Heart left ventricle (tissue), 16 donors: ENCODE measurements around the gene PRM2. TPM values are rescaled to one million over a fixed set of nuclear protein-coding genes. Genes with fewer than 3 reads are reported as not detected.

Experiments
- ATAC-seq, 4 donors: fragments of 200-7000 bp; cut with Tn5 transposase; one replicate each; pipeline ENCODE4 v1.9.1; 2020 to 2022; ENCODE audit warnings: moderate library complexity in 4 of 4, mild to moderate bottlenecking in 3 of 4, moderate number of reproducible peaks in 1 of 4
- DNase-seq, 5 donors: peaks; one replicate each; pipeline ENCODE4 v3.0.0-alpha.2; 2020
- H3K27ac ChIP-seq, 12 donors: fragments of 200-600 bp; sonication (generic) in 4 of 12; one replicate each; pipeline versions ENCODE4 v1.5.0 to v1.8.0; 2016 to 2022; ENCODE audit warnings: mild to moderate bottlenecking in 2 of 12
- H3K27me3 ChIP-seq, 9 donors: fragments of 200-600 bp; sonication (generic) in 2 of 9; one replicate each; pipeline versions ENCODE4 v1.5.1 to v1.8.0; 2016 to 2022; ENCODE audit warnings: mild to moderate bottlenecking in 3 of 9
- H3K36me3 ChIP-seq, 9 donors: fragments of 200-600 bp; sonication (generic) in 2 of 9; one replicate each; pipeline versions ENCODE4 v1.5.0 to v1.8.0; 2018 to 2022; ENCODE audit warnings: mild to moderate bottlenecking in 2 of 9
- H3K4me1 ChIP-seq, 12 donors: fragments of 200-600 bp; sonication (generic) in 4 of 12; one replicate each; pipeline versions ENCODE4 v1.5.0 to v1.8.0; 2016 to 2022; ENCODE audit warnings: mild to moderate bottlenecking in 3 of 12
- H3K4me3 ChIP-seq, 12 donors: fragments of 200-600 bp; sonication (generic) in 4 of 12; one replicate each; pipeline versions ENCODE4 v1.5.0 to v1.8.0; 2017 to 2022; ENCODE audit warnings: mild to moderate bottlenecking in 9 of 12, moderate library complexity in 4 of 12
- H3K9me3 ChIP-seq, 12 donors: fragments of 200-600 bp; sonication (generic) in 4 of 12; one replicate each; pipeline versions ENCODE4 v1.5.0 to v1.8.0; 2016 to 2022; ENCODE audit warnings: mild to moderate bottlenecking in 1 of 12
- POLR2A ChIP-seq, 2 donors: fragments of 450-650 bp; IDR thresholded peaks; one replicate each; pipeline ENCODE4 v1.6.1; 2017; ENCODE audit warnings: antibody characterized with exemption in 2 of 2, mild to moderate bottlenecking in 2 of 2, moderate library complexity in 2 of 2
- WGBS, 4 donors: extraction: QIAGEN DNeasy Blood & Tissue Kit in 2 of 4; methylation state at CpG; one replicate each; pipeline versions ENCODE4 v1.1.5 to v1.1.7; 2013 to 2018; 5-methylcytosine and 5-hydroxymethylcytosine counted together
- intact Hi-C, 10 donors: fragments of 100-400 bp; cut with DNase I; formaldehyde crosslinking; loops; one replicate each; pipeline versions ENCODE4 v1.11.1 to v1.14.2; 2022
- polyA plus RNA-seq, 2 donors: library from polyadenylated mRNA; stranded (reverse); fragments of 200-250 nt; gene quantifications; one replicate each; pipeline ENCODE4 v1.2.3, GENCODE V29; 2013
- total RNA-seq, 9 donors: library from RNA; depleted of rRNA in 2 of 9; stranded (reverse); fragments of >200 nt in 2 of 9; fragmentation: NEBNext Ultra II Directional in 3 of 9; extraction: Animal tissue kit (Norgen Biotek cat#: 25700) in 3 of 9; gene quantifications; one replicate each; pipeline versions ENCODE4 v1.1.0 to v1.2.4, GENCODE V29; 2016 to 2023
- TF ChIP-seq, protein P1 (sequence below), 12 donors: fragments of 200-600 bp; sonication (generic) in 4 of 12; IDR thresholded peaks; one replicate each; pipeline versions ENCODE4 v1.5.0 to v1.8.0; 2018 to 2022; ENCODE audit warnings: antibody characterized with exemption in 12 of 12, mild to moderate bottlenecking in 5 of 12
- donor health status: ischemic (EF 13 %, LVEDD 7.1; RV severe dilation, severe dysfunction).
- donor health status: healthy with polysubstance abuse.
- donor health status: DM: no; HTN: yes; CAD: no.
- donor health status: DM: no; HTN: no; CAD: no.
- donor health status: ischemic (EF 25% LVEDD 6.9; RV normal size, moderate dysfunction).
- donor health status: ischemic (EF 25% LVEDD 5.7; RV mildly dilated, moderate dysfunction).
- donor health status: healthy.
- donor health status: DM: yes; HTN: yes; CAD: no.
- donor health status: ischemic (EF 35%, LVEDD 5.7; RV mildly dilated, moderate dysfunction).
- donor health status: nonischemic (EF 11% LVEDD 7.7; RV severe dilation, severe dysfunction).
- donor health status: DM: yes; HTN: yes; CAD: no.
- donor health status: PGD.
- donor health status: ischemic (EF 29% LVEDD 5.4; RV normal size, mild dysfunction).
- donor health status: nonischemic (EF 23%, LVEDD 6.1; RV moderate dilation, normal function).

Gene PRM2
- total and polyA plus RNA-seq, 11 donors: not detected

DNA sequence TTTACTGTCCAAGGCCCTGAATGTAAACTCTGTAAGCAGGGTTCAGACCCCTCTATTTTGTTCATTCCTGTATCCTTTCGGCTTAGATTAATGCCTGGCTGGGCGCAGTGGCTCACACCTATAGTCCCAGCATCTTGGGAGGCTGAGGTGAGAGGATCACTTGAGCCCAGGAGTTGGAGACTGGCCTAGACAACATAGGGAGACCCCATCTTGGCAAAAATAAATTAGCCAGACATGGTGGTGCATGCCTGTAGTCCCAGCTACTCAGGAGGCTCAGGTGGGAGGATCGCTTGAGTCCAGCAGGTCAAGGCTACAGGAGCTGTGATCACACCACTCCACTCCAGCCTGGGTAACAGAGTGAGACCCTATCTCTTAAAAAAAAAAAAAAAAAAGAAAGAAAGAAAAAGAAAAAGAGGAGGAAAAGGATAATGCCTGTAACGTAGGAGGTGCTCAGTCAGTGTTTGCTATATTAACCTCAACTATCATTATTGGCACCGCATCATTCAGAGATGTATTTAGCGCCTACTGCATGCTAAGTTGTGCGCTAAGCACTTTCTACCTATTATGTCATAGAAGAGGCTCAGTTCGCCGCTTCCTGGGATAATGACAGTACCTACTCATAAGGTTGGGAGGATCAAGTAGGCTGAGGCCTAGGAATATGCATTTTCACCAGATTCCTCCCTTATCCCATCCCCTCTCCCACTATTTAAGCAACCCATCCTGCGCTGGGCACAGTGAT is 25.3 kb downstream of the PRM2 start:
- ATAC-seq (no peak), DNase-seq (no peak)
- Histone ChIP-seq H3K27ac (peak overlapping the region in 1 of 12 donors; percentile 42), H3K9me3 (no peaks in the 10 kb centered on the region), H3K4me1 (peaks cover 0 to 36% (median 15%) of the 10 kb centered on the region in 12 donors), H3K4me3 (no peak overlapping the region), H3K36me3 (peaks cover 0 to 27% (median 0%) of the 10 kb centered on the region in 9 donors), H3K27me3 (no peaks in the 10 kb centered on the region)
- intact Hi-C loops: loop anchor here in 6 of 10 donors (5.0 to 10.0 kb wide), 7 partner anchors 86 to 506 kb away; partner anchors contain the start of gene NUBP1 (in 1 of the 6)
- 95 to 98% (median 96%) methylated on average over 10 of the region's 10 CpGs for WGBS, 4 donors
- TF ChIP-seq POLR2A (IDR thresholded peaks at IDR 0.05): no peak
- TF ChIP-seq, protein P1, sequence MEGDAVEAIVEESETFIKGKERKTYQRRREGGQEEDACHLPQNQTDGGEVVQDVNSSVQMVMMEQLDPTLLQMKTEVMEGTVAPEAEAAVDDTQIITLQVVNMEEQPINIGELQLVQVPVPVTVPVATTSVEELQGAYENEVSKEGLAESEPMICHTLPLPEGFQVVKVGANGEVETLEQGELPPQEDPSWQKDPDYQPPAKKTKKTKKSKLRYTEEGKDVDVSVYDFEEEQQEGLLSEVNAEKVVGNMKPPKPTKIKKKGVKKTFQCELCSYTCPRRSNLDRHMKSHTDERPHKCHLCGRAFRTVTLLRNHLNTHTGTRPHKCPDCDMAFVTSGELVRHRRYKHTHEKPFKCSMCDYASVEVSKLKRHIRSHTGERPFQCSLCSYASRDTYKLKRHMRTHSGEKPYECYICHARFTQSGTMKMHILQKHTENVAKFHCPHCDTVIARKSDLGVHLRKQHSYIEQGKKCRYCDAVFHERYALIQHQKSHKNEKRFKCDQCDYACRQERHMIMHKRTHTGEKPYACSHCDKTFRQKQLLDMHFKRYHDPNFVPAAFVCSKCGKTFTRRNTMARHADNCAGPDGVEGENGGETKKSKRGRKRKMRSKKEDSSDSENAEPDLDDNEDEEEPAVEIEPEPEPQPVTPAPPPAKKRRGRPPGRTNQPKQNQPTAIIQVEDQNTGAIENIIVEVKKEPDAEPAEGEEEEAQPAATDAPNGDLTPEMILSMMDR (IDR thresholded peaks at IDR 0.05): no peak

DNA sequence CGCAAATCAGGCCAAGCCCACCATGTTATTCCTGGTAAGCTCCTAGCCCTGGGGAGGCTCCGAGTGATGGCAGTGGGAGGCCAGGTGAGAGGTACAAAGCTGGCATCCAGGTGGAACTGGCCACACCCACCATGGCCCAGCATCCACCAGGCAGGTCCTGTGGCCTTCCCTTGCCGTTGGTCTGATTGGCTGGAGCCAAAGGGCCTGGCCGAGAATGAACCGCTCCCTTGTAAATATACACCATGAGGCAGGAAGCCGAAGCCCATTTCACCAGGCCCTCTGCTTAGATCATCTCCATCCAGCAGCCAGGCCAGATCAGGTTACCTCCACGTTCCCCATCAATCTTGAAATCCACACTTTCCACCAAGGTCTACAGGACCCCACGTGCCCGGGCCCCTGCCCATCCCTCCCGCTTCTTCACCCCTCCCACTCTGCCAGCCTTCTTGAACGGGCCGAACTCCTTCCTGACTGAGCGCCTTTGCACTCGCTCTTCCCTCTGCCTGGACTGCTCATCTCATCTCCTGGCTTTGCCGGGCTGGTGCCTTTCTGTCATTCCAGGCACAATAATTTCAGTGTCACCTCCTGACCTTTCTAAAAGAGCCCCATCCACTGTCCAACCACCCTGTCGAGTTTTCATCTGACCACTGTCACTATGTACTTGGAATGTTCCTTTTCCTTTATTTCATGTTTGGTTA is 26.0 kb downstream of the PRM2 start:
- Histone ChIP-seq H3K27ac (no peak overlapping the region), H3K4me3 (no peak overlapping the region), H3K9me3 (no peaks in the 10 kb centered on the region), H3K27me3 (no peaks in the 10 kb centered on the region), H3K4me1 (peaks cover 0 to 38% (median 10%) of the 10 kb centered on the region in 12 donors), H3K36me3 (peaks cover 0 to 27% (median 0%) of the 10 kb centered on the region in 9 donors)
- intact Hi-C loops: loop anchor here in 6 of 10 donors (5.0 to 10.0 kb wide), 7 partner anchors 85 to 505 kb away; partner anchors contain the start of gene NUBP1 (in 1 of the 6)
- WGBS, 4 donors: 77 to 84% (median 80%) methylated on average over 13 to 16 of the region's 16 CpGs
- DNase-seq: peak in 1 of 5 donors; percentile 33
- no peak for ATAC-seq
- TF ChIP-seq POLR2A (IDR thresholded peaks at IDR 0.05): no peak
- TF ChIP-seq, protein P1 (IDR thresholded peaks at IDR 0.05): no peak

DNA sequence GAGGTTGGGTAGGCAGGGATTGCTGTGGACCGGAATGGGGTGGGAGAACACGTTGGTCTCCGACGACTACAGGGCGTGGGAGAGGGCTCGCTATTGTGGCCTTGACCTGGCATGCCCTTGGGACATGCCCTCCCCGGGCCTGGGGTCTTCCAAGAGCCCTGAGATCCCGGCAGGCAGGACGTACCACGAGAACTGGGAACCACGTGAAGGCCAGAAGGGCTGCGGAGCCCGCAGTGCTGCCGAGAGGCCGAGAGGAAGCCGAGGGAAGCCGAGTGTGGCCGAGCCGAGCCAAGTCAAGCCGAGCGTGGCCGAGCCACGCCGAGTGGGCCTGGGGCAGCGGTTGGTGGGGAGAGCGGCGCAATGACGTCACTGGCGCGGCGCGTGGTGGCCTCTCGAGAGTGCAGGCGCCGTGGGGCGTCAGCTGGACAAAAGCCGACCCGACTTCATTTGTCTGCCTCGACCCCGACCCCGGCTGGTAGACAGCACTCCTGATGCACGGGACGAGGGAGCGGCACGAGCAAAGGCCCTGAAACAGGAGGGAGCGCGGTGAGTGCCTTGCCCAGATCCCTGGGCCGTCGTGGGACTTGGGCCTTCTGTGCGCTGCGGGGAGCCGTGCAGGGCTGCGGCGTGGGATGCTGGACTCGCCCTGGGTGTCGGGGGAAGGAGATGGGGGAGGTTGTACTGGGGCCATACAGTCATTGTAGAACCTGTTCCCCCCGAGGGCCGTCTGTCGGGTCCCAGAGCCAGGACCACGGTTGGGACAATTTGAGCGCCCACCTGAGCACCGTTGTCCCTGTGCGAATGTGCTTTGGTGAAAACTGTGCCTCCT is 26.8 kb downstream of the PRM2 start:
- ATAC-seq (no peak), DNase-seq (peak in 1 of 5 donors; percentile 54)
- Histone ChIP-seq H3K36me3 (peaks cover 0 to 19% (median 0%) of the 10 kb centered on the region in 9 donors), H3K4me3 (no peak overlapping the region), H3K4me1 (peaks cover 0 to 32% (median 4%) of the 10 kb centered on the region in 12 donors), H3K9me3 (no peaks in the 10 kb centered on the region), H3K27ac (no peak overlapping the region), H3K27me3 (no peaks in the 10 kb centered on the region)
- TF ChIP-seq POLR2A (IDR thresholded peaks at IDR 0.05): no peak
- TF ChIP-seq, protein P1 (IDR thresholded peaks at IDR 0.05): no peak
- 93 to 94% (median 93%) methylated on average over 63 of the region's 63 CpGs for WGBS, 4 donors
- intact Hi-C loops: loop anchor here in 6 of 10 donors (5.0 to 10.0 kb wide), 7 partner anchors 85 to 505 kb away; partner anchors contain the start of gene NUBP1 (in 1 of the 6)
